NCI-H345 (cell line): ENCODE measurements around the gene FBN2.
"Not testable (repeated sequence)": the region's sequence is repeated elsewhere in the genome, so short reads cannot be mapped to it uniquely, and the experiment has no call there.

Source experiments
- DNase-seq: peaks from one replicate; lab custom pipeline; 2025; lab: John Stamatoyannopoulos, UW

The FBN2 gene

GRCh38 chr5:128534726-128535125 is 3.3 kb downstream of the FBN2 start:
- no peak for DNase-seq

GRCh38 chr5:128532776-128533175 is 5.3 kb downstream of the FBN2 start:
- no peak for DNase-seq

GRCh38 chr5:128532127-128532526 is 5.9 kb downstream of the FBN2 start:
- DNase-seq = no peak

- DNase-seq = no peak
Observed at GRCh38 chr5:128528637-128529255, 9.3 kb downstream of the FBN2 start.

GRCh38 chr5:128528126-128528525 is 9.9 kb downstream of the FBN2 start:
- DNase-seq = no peak

GRCh38 chr5:128527077-128527476 is 11.0 kb downstream of the FBN2 start:
- no peak for DNase-seq

- no peak for DNase-seq
Observed at GRCh38 chr5:128522336-128522735, 15.7 kb downstream of the FBN2 start.

GRCh38 chr5:128519827-128520226 is 18.2 kb downstream of the FBN2 start:
- DNase-seq = no peak

GRCh38 chr5:128516978-128517377 is 21.1 kb downstream of the FBN2 start:
- DNase-seq = no peak

GRCh38 chr5:128513806-128514205 is 24.2 kb downstream of the FBN2 start:
- DNase-seq = no peak

- DNase-seq = no peak
Observed at GRCh38 chr5:128512894-128513293, 25.2 kb downstream of the FBN2 start.

- DNase-seq = no peak
Observed at GRCh38 chr5:128506643-128507042, 31.4 kb downstream of the FBN2 start.

GRCh38 chr5:128503727-128504126 is 34.3 kb downstream of the FBN2 start:
- not testable (repeated sequence) for DNase-seq

GRCh38 chr5:128498844-128499455 is 39.1 kb downstream of the FBN2 start:
- DNase-seq = peak; percentile 1

GRCh38 chr5:128494516-128494915 is 43.5 kb downstream of the FBN2 start:
- no peak for DNase-seq

- no peak for DNase-seq
Observed at GRCh38 chr5:128493657-128494329, 44.3 kb downstream of the FBN2 start.

GRCh38 chr5:128491291-128491690 is 46.8 kb downstream of the FBN2 start:
- no peak for DNase-seq

GRCh38 chr5:128490761-128491160 is 47.3 kb downstream of the FBN2 start:
- no peak for DNase-seq

- no peak for DNase-seq
Observed at GRCh38 chr5:128487041-128487440, 51.0 kb downstream of the FBN2 start.

GRCh38 chr5:128483738-128484137 is 54.3 kb downstream of the FBN2 start:
- DNase-seq = no peak

- DNase-seq = no peak
Observed at GRCh38 chr5:128480906-128481633, 57.0 kb downstream of the FBN2 start.

- DNase-seq = no peak
Observed at GRCh38 chr5:128480158-128480557, 57.9 kb downstream of the FBN2 start.
